ENCODE results near the gene RPL13. TPM values are rescaled to one million over a fixed set of nuclear protein-coding genes. Genes with fewer than 3 reads are reported as not detected.

RPL13 gene
- total and polyA plus RNA-seq, 2 of the 4 experiments (the other 2 are of a cell fraction), result 2,098 to 3,527 TPM

GRCh38 chr16:89593841-89594240 lies 33.4 kb downstream of the RPL13 start:
- ChIA-PET POLR2A (ENCODE audit: unreplicated experiment) (no interaction called here), CTCF (no interaction called here)
- no peaks in the 10 kb centered on the region for H4K20me1 ChIP-seq (ENCODE audit: insufficient read depth, low read length)
- no peak overlapping the region for H3K9ac ChIP-seq (ENCODE audit: low read depth, low read length)
- H3K27me3 ChIP-seq (ENCODE audit: control insufficient read depth, insufficient read depth, low read length), result no peaks in the 10 kb centered on the region
- H3K23ac ChIP-seq (ENCODE audit: low read depth, low read length), result no peak overlapping the region
- H3K36me3 ChIP-seq (ENCODE audit: control insufficient read depth, insufficient read depth, low read length), result no peaks in the 10 kb centered on the region; the same call in 1 of the 2 replicates
- no peaks in the 10 kb centered on the region for H3K9me3 ChIP-seq (ENCODE audit: control insufficient read depth, insufficient read depth, low read length)
- H2BK5ac ChIP-seq (ENCODE audit: low read depth, low read length, poor library complexity, severe bottlenecking), result no peak overlapping the region
- TF ChIP-seq CHD1 (IDR thresholded peaks at IDR 0.05; ENCODE audit: low read depth, low read length), result no peak
- TF ChIP-seq BHLHE40 (IDR thresholded peaks at IDR 0.05; ENCODE audit: low read depth, low read length), result no peak
- no peak for TF ChIP-seq MAFK (IDR thresholded peaks at IDR 0.05; ENCODE audit: low read depth, low read length)
- TF ChIP-seq NFE2L2 (IDR thresholded peaks at IDR 0.05; ENCODE audit: low read depth, low read length), result no peak
- no peak for TF ChIP-seq CTCF (conservative IDR thresholded peaks at IDR 0.05; ENCODE audit: low read depth, low read length)
- TF ChIP-seq USF2 (IDR thresholded peaks at IDR 0.05; ENCODE audit: low read depth, low read length), result no peak
- TF ChIP-seq MXI1 (IDR thresholded peaks at IDR 0.05; ENCODE audit: borderline replicate concordance, low read depth, low read length), result no peak
- no peak for TF ChIP-seq MAZ (IDR thresholded peaks at IDR 0.05; ENCODE audit: borderline replicate concordance, low read depth, low read length)
- no peak for TF ChIP-seq RFX5 (IDR thresholded peaks at IDR 0.05; ENCODE audit: low read depth, low read length)
- TF ChIP-seq POLR2A (IDR thresholded peaks at IDR 0.05; ENCODE audit: low read depth, low read length), result no peak
- no peak for TF ChIP-seq RCOR1 (IDR thresholded peaks at IDR 0.05; ENCODE audit: insufficient replicate concordance, low read length)
- TF ChIP-seq SMC3 (IDR thresholded peaks at IDR 0.05; ENCODE audit: low read depth, low read length), result no peak
- no peak for TF ChIP-seq FOS (IDR thresholded peaks at IDR 0.05; ENCODE audit: low read depth, low read length)
- no peak for TF ChIP-seq CEBPB (IDR thresholded peaks at IDR 0.05; ENCODE audit: low read depth, low read length)
- TF ChIP-seq ELK1 (IDR thresholded peaks at IDR 0.05; ENCODE audit: borderline replicate concordance, low read depth, low read length), result no peak
- no peak for TF ChIP-seq RAD21 (IDR thresholded peaks at IDR 0.05; ENCODE audit: low read length)
- H4K8ac ChIP-seq (ENCODE audit: low read depth in 2 of 2, low read length in 2 of 2), result no peak overlapping the region
- H2AK5ac ChIP-seq (ENCODE audit: low read depth, low read length), result no peak overlapping the region
- H2BK120ac ChIP-seq (ENCODE audit: low read depth, low read length), result no peak overlapping the region
- no peak overlapping the region for H3K18ac ChIP-seq (ENCODE audit: low read depth, low read length)
- intact Hi-C loops (cut with micrococcal nuclease), result no loop called here
- no peak overlapping the region for H2BK15ac ChIP-seq (ENCODE audit: low read depth, low read length)
- no peak overlapping the region for H3K14ac ChIP-seq (replicated peaks; ENCODE audit: low read depth, low read length)
- in situ Hi-C loops (cut with MboI; ENCODE audit: low sequenced_read_pairs), result no loop called here
- no peaks in the 10 kb centered on the region for H3K4me1 ChIP-seq (ENCODE audit: control insufficient read depth, insufficient read depth, low read length)
- H4K5ac ChIP-seq (ENCODE audit: low read depth, low read length), result no peak overlapping the region
- no peaks in the 10 kb centered on the region for H3K79me1 ChIP-seq (ENCODE audit: low read depth in 1 of 2, low read length in 2 of 2)
- no peak overlapping the region for H2BK20ac ChIP-seq (ENCODE audit: low read depth, low read length)
- H4K91ac ChIP-seq (ENCODE audit: insufficient read depth, low read depth, low read length), result no peak overlapping the region
- H3K27ac ChIP-seq (ENCODE audit: insufficient read depth, low read length), result no peak overlapping the region
- DNase-seq (no peak), ATAC-seq (ENCODE audit: low read depth) (no peak)
- BruUV-seq (replicated peaks), result no TSS peak
- H3K4me2 ChIP-seq (ENCODE audit: low read depth, low read length), result no peak overlapping the region
- H2AFZ ChIP-seq (replicated peaks; ENCODE audit: low read length, poor library complexity), result no peak overlapping the region
- no CpG with 5 or more reads among the region's 15 CpGs for WGBS, 2 experiments (ENCODE audit: extremely low coverage in 2 of 2, insufficient read length in 1 of 2)
- no peak overlapping the region for H2AK9ac ChIP-seq (replicated peaks; ENCODE audit: low read depth, low read length, poor library complexity)
- H3K4me3 ChIP-seq (ENCODE audit: insufficient read depth, low read depth, low read length), result no peak overlapping the region
- H3K4ac ChIP-seq (ENCODE audit: low read depth, low read length), result no peak overlapping the region
- dilution Hi-C loops (cut with HindIII; ENCODE audit: low sequenced_read_pairs, unreplicated experiment), result no loop called here
- H3K56ac ChIP-seq (ENCODE audit: extremely low read depth, insufficient read depth, low read length), result no peak overlapping the region
- H3K9me1 ChIP-seq (ENCODE audit: insufficient read depth, low read length), result no peaks in the 10 kb centered on the region

All from IMR-90 (cell line).